Thoracic aorta (tissue), 2 donors: Measurements from ENCODE around the gene CAPZA2. TPM values are rescaled to one million over a fixed set of nuclear protein-coding genes. Genes with fewer than 3 reads are reported as not detected.

Source experiments
- ATAC-seq: fragments of 150-250 bp; one replicate; pipeline ENCODE4 v1.8.0; 2017; ENCODE audit warnings: low read depth; ENCODE audit not compliant: insufficient number of reproducible peaks, low FRiP score
- DNase-seq: peaks from one replicate; pipeline ENCODE4 v3.0.0-alpha.2; 2020; ENCODE audit warnings: low spot score
- H3K27ac ChIP-seq, 2 donors: fragments of 200-600 bp; sonication (generic); 1 replicate in 1 of 2; 2 replicates in 1 of 2; pipeline ENCODE4 v1.5.1; 2016; ENCODE audit warnings: mild to moderate bottlenecking in 2 of 2, moderate library complexity in 2 of 2
- H3K27me3 ChIP-seq: fragments of 200-600 bp; sonication (generic); replicated peaks from 2 replicates; pipeline ENCODE4 v1.6.0; 2016; ENCODE audit warnings: mild to moderate bottlenecking; ENCODE audit not compliant: insufficient read depth
- H3K36me3 ChIP-seq: fragments of 200-600 bp; sonication (generic); one replicate; pipeline ENCODE4 v1.5.1; 2016
- H3K4me1 ChIP-seq, 2 donors: fragments of 200-600 bp; sonication (generic); 1 replicate in 1 of 2; 2 replicates in 1 of 2; pipeline versions ENCODE4 v1.5.1 to v1.6.0; 2016; ENCODE audit warnings: low read depth in 2 of 2, mild to moderate bottlenecking in 1 of 2; ENCODE audit not compliant: control insufficient read depth in 1 of 2
- H3K4me3 ChIP-seq: fragments of 200-600 bp; sonication (generic); 2 replicates; pipeline ENCODE4 v1.5.1; 2016; ENCODE audit warnings: mild to moderate bottlenecking
- H3K9me3 ChIP-seq: fragments of 200-600 bp; sonication (generic); 2 replicates; pipeline ENCODE4 v1.5.1; 2016
- CTCF ChIP-seq: fragments of 200-600 bp; sonication (generic); IDR thresholded peaks from one replicate; pipeline ENCODE4 v1.5.1; 2019; ENCODE audit warnings: antibody characterized with exemption
- total RNA-seq, 2 donors: library from RNA; depleted of rRNA; stranded (reverse); fragments of >200 nt; gene quantifications; one replicate each; pipeline versions ENCODE4 v1.1.0 to v1.2.3, GENCODE V29; 2016

CAPZA2 gene
- total RNA-seq, 2 donors from 2014 or later: 69.0 to 141 TPM

GRCh38 chr7:116857052-116857451 is 5.3 kb upstream of the CAPZA2 start:
- Histone ChIP-seq H3K36me3 (no peaks in the 10 kb centered on the region), H3K27me3 (no peaks in the 10 kb centered on the region), H3K4me1 (peaks cover 0 to 3% of the 10 kb centered on the region in 2 donors), H3K4me3 (no peak overlapping the region), H3K9me3 (no peaks in the 10 kb centered on the region), H3K27ac (no peak overlapping the region)
- DNase-seq (no peak), ATAC-seq (no peak)
- TF ChIP-seq CTCF: no peak

- no peak for DNase-seq
- H3K36me3 ChIP-seq: no peaks in the 10 kb centered on the region
- peaks cover 4% of the 10 kb centered on the region in 2 donors for H3K4me1 ChIP-seq
- no peaks in the 10 kb centered on the region for H3K9me3 ChIP-seq
- TF ChIP-seq CTCF: no peak
- H3K27ac ChIP-seq: no peak overlapping the region
- no peak overlapping the region for H3K4me3 ChIP-seq
- ATAC-seq: no peak
- H3K27me3 ChIP-seq: no peaks in the 10 kb centered on the region
These were observed 3.1 kb upstream of the CAPZA2 start for GRCh38 chr7:116859323-116859722.

- Histone ChIP-seq H3K27ac (no peak overlapping the region), H3K9me3 (no peaks in the 10 kb centered on the region), H3K4me3 (peak overlapping the region; percentile 94), H3K27me3 (no peaks in the 10 kb centered on the region), H3K4me1 (peaks cover 13 to 25% of the 10 kb centered on the region in 2 donors), H3K36me3 (no peaks in the 10 kb centered on the region)
- DNase-seq (no peak), ATAC-seq (no peak)
- no peak for TF ChIP-seq CTCF
These were observed 670 bp upstream of the CAPZA2 start for GRCh38 chr7:116861717-116862116.

GRCh38 chr7:116862951-116863670 is 724 bp downstream of the CAPZA2 start:
- no peaks in the 10 kb centered on the region for H3K27me3 ChIP-seq
- peak overlapping the region; percentile 90 to 94 for H3K27ac ChIP-seq
- peak overlapping the region; percentile 94 for H3K4me3 ChIP-seq
- H3K36me3 ChIP-seq: no peaks in the 10 kb centered on the region
- DNase-seq (no peak), ATAC-seq (no peak)
- H3K4me1 ChIP-seq: peaks cover 21 to 38% of the 10 kb centered on the region in 2 donors
- TF ChIP-seq CTCF: no peak
- no peaks in the 10 kb centered on the region for H3K9me3 ChIP-seq

- H3K4me1 ChIP-seq: peaks cover 30 to 47% of the 10 kb centered on the region in 2 donors
- DNase-seq: no peak
- H3K36me3 ChIP-seq: no peaks in the 10 kb centered on the region
- H3K27ac ChIP-seq: peak overlapping the region; percentile 90 to 94
- H3K27me3 ChIP-seq: no peaks in the 10 kb centered on the region
- H3K4me3 ChIP-seq: peak overlapping the region; percentile 94
- no peaks in the 10 kb centered on the region for H3K9me3 ChIP-seq
- no peak for TF ChIP-seq CTCF
- ATAC-seq: no peak
These were observed 1.6 kb downstream of the CAPZA2 start for GRCh38 chr7:116863936-116864500.
